ENCODE results near the gene KRT75. TPM values are rescaled to one million over a fixed set of nuclear protein-coding genes. Genes with fewer than 3 reads are reported as not detected.

The KRT75 gene
- total RNA-seq, 1 donor from 2014 or later: not detected

- Mint-ChIP-seq H3K27ac (ENCODE audit: unreplicated experiment) (no peak overlapping the region), H3K9me3 (ENCODE audit: unreplicated experiment) (peaks cover 4% of the 10 kb centered on the region), H3K36me3 (ENCODE audit: low read depth, unreplicated experiment) (no peaks in the 10 kb centered on the region), H3K4me3 (ENCODE audit: unreplicated experiment) (no peak overlapping the region), H3K4me1 (ENCODE audit: unreplicated experiment) (no peaks in the 10 kb centered on the region), H3K27me3 (ENCODE audit: unreplicated experiment) (peaks cover 3% of the 10 kb centered on the region)
- TF ChIP-seq, protein P1, sequence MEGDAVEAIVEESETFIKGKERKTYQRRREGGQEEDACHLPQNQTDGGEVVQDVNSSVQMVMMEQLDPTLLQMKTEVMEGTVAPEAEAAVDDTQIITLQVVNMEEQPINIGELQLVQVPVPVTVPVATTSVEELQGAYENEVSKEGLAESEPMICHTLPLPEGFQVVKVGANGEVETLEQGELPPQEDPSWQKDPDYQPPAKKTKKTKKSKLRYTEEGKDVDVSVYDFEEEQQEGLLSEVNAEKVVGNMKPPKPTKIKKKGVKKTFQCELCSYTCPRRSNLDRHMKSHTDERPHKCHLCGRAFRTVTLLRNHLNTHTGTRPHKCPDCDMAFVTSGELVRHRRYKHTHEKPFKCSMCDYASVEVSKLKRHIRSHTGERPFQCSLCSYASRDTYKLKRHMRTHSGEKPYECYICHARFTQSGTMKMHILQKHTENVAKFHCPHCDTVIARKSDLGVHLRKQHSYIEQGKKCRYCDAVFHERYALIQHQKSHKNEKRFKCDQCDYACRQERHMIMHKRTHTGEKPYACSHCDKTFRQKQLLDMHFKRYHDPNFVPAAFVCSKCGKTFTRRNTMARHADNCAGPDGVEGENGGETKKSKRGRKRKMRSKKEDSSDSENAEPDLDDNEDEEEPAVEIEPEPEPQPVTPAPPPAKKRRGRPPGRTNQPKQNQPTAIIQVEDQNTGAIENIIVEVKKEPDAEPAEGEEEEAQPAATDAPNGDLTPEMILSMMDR (IDR thresholded peaks at IDR 0.05; ENCODE audit: unreplicated experiment): no peak
- no peak for DNase-seq (ENCODE audit: low spot score)
Measured at GRCh38 chr12:52445876-52446275, 11.7 kb upstream of the KRT75 start.

GRCh38 chr12:52444647-52445595, 10.8 kb upstream of the KRT75 start:
- TF ChIP-seq, protein P1 (IDR thresholded peaks at IDR 0.05; ENCODE audit: unreplicated experiment): no peak
- H3K4me1 Mint-ChIP-seq (ENCODE audit: unreplicated experiment): no peaks in the 10 kb centered on the region
- H3K9me3 Mint-ChIP-seq (ENCODE audit: unreplicated experiment): peaks cover 4% of the 10 kb centered on the region
- H3K27ac Mint-ChIP-seq (ENCODE audit: unreplicated experiment): no peak overlapping the region
- H3K27me3 Mint-ChIP-seq (ENCODE audit: unreplicated experiment): peaks cover 3% of the 10 kb centered on the region
- DNase-seq (ENCODE audit: low spot score): no peak
- H3K4me3 Mint-ChIP-seq (ENCODE audit: unreplicated experiment): no peak overlapping the region
- no peaks in the 10 kb centered on the region for H3K36me3 Mint-ChIP-seq (ENCODE audit: low read depth, unreplicated experiment)

GRCh38 chr12:52443966-52444365, 9.8 kb upstream of the KRT75 start:
- TF ChIP-seq, protein P1 (IDR thresholded peaks at IDR 0.05; ENCODE audit: unreplicated experiment): no peak
- Mint-ChIP-seq H3K27ac (ENCODE audit: unreplicated experiment) (no peak overlapping the region), H3K4me1 (ENCODE audit: unreplicated experiment) (no peaks in the 10 kb centered on the region), H3K36me3 (ENCODE audit: low read depth, unreplicated experiment) (no peaks in the 10 kb centered on the region), H3K4me3 (ENCODE audit: unreplicated experiment) (no peak overlapping the region), H3K9me3 (ENCODE audit: unreplicated experiment) (peaks cover 4% of the 10 kb centered on the region), H3K27me3 (ENCODE audit: unreplicated experiment) (peaks cover 1% of the 10 kb centered on the region)
- no peak for DNase-seq (ENCODE audit: low spot score)

- H3K27ac Mint-ChIP-seq (ENCODE audit: unreplicated experiment): no peak overlapping the region
- TF ChIP-seq, protein P1 (IDR thresholded peaks at IDR 0.05; ENCODE audit: unreplicated experiment): no peak
- no peak overlapping the region for H3K4me3 Mint-ChIP-seq (ENCODE audit: unreplicated experiment)
- no peak for DNase-seq (ENCODE audit: low spot score)
- H3K4me1 Mint-ChIP-seq (ENCODE audit: unreplicated experiment): no peaks in the 10 kb centered on the region
- H3K9me3 Mint-ChIP-seq (ENCODE audit: unreplicated experiment): peaks cover 4% of the 10 kb centered on the region
- H3K36me3 Mint-ChIP-seq (ENCODE audit: low read depth, unreplicated experiment): no peaks in the 10 kb centered on the region
- peaks cover 1% of the 10 kb centered on the region for H3K27me3 Mint-ChIP-seq (ENCODE audit: unreplicated experiment)
Measured at GRCh38 chr12:52442600-52443061, 8.5 kb upstream of the KRT75 start.

- H3K27ac Mint-ChIP-seq (ENCODE audit: unreplicated experiment): no peak overlapping the region
- no peak for DNase-seq (ENCODE audit: low spot score)
- peaks cover 2% of the 10 kb centered on the region for H3K9me3 Mint-ChIP-seq (ENCODE audit: unreplicated experiment)
- TF ChIP-seq, protein P1 (IDR thresholded peaks at IDR 0.05; ENCODE audit: unreplicated experiment): no peak
- no peaks in the 10 kb centered on the region for H3K27me3 Mint-ChIP-seq (ENCODE audit: unreplicated experiment)
- H3K4me1 Mint-ChIP-seq (ENCODE audit: unreplicated experiment): peaks cover 5% of the 10 kb centered on the region
- H3K36me3 Mint-ChIP-seq (ENCODE audit: low read depth, unreplicated experiment): no peaks in the 10 kb centered on the region
- no peak overlapping the region for H3K4me3 Mint-ChIP-seq (ENCODE audit: unreplicated experiment)
Measured at GRCh38 chr12:52441320-52441911, 7.2 kb upstream of the KRT75 start.

Data from endothelial cell (in vitro differentiated cells).